GM12864 (cell line): Measurements from ENCODE around the gene PTCD3.

Source experiments
- DNase-seq: peaks from one replicate; pipeline ENCODE4 v3.0.0-alpha.2; 2011; ENCODE audit warnings: low read depth
- H3K4me3 ChIP-seq: 2 replicates; pipeline ENCODE4 v1.5.1; 2011; ENCODE audit warnings: mild to moderate bottlenecking, low read depth, low read length, control low read depth
- TF ChIP-seq, protein P1 (sequence below): IDR thresholded peaks from 2 replicates; pipeline ENCODE4 v1.5.1; 2011; ENCODE audit warnings: low read depth, mild to moderate bottlenecking, moderate library complexity, low read length, control low read depth, inconsistent platforms; ENCODE audit errors: missing control alignments

PTCD3 gene

GRCh38 chr2:86160156-86160952, 54.3 kb downstream of the PTCD3 start:
- no peak overlapping the region for H3K4me3 ChIP-seq
- TF ChIP-seq, protein P1, sequence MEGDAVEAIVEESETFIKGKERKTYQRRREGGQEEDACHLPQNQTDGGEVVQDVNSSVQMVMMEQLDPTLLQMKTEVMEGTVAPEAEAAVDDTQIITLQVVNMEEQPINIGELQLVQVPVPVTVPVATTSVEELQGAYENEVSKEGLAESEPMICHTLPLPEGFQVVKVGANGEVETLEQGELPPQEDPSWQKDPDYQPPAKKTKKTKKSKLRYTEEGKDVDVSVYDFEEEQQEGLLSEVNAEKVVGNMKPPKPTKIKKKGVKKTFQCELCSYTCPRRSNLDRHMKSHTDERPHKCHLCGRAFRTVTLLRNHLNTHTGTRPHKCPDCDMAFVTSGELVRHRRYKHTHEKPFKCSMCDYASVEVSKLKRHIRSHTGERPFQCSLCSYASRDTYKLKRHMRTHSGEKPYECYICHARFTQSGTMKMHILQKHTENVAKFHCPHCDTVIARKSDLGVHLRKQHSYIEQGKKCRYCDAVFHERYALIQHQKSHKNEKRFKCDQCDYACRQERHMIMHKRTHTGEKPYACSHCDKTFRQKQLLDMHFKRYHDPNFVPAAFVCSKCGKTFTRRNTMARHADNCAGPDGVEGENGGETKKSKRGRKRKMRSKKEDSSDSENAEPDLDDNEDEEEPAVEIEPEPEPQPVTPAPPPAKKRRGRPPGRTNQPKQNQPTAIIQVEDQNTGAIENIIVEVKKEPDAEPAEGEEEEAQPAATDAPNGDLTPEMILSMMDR = no peak
- no peak for DNase-seq

DNA sequence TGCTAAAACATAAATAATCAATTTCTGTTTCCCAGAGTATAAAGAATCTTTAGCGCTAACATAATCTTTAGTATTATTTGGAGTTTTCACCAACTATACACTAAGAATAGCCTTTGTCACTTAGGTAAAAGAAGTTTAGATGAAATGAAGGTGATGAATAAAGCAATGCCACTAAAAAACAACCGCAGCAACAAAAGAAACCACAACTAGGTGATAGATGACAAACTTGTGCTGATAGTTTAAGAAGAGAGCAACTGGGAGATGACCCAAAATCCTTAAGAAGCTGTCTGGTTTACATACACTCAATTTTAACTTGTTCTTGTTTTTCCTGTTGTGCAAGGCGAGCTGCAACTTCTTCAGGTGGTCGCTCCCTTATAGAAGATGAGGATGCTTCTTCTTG, 64.4 kb downstream of the PTCD3 start:
- no peak for DNase-seq
- no peak overlapping the region for H3K4me3 ChIP-seq
- TF ChIP-seq, protein P1 = no peak

DNA sequence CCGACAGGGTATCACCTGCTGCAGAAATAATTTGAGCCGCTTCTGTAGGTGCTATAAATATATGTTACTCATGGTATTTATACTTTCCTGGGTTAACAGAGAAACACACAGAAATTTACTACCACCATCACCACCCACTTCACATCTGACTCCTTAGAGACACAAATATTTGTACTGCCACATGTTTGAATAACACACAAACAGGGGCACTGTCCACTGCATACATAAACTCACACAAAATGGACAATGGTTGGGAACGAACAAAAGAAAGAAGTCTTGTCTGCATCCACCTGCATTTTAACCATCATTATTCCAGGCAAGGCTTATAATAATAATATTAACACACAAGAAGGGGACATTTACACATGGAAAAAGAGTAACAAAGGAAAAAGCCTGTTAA, 65.3 kb downstream of the PTCD3 start:
- TF ChIP-seq, protein P1 = no peak
- DNase-seq = no peak
- no peak overlapping the region for H3K4me3 ChIP-seq

DNA sequence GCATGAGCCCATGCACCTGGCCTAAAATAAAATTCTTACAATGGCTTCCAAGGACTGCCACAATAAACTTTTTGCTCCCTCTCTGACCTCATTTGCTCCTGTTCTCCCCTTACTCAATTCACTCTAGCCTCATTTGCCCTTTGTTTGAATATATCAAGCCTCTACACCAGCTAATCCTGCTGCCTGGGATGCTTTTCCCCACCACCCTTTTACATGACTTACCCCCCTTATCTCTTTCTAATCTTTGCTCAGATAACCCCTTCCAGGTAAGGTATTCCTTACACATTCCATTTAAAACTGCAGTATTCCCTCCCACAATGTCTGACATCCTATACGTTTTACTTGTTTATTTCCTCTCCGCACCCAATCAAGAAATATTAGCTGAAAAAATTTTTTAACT, 66.6 kb downstream of the PTCD3 start:
- no peak overlapping the region for H3K4me3 ChIP-seq
- TF ChIP-seq, protein P1 = no peak
- no peak for DNase-seq

GRCh38 chr2:86174445-86174844, 68.4 kb downstream of the PTCD3 start:
- DNase-seq = no peak
- no peak overlapping the region for H3K4me3 ChIP-seq
- TF ChIP-seq, protein P1 = no peak

- DNase-seq = no peak
- TF ChIP-seq, protein P1 = no peak
- no peak overlapping the region for H3K4me3 ChIP-seq
Measured at GRCh38 chr2:86175828-86176227, 69.8 kb downstream of the PTCD3 start.

GRCh38 chr2:86176597-86176996, 70.6 kb downstream of the PTCD3 start:
- TF ChIP-seq, protein P1 = no peak
- H3K4me3 ChIP-seq = no peak overlapping the region
- no peak for DNase-seq
